ENCODE results near the gene SEPTIN8.

- TF ChIP-seq CTCF (IDR thresholded peaks at IDR 0.05; ENCODE audit: control extremely low read depth in 1 of 3, insufficient read depth in 1 of 3, low read depth in 1 of 3, low read length in 3 of 3) (no peak), ATF3 (IDR thresholded peaks at IDR 0.05; ENCODE audit: insufficient read depth, low read depth, low read length) (no peak), RFX5 (IDR thresholded peaks at IDR 0.05; ENCODE audit: borderline replicate concordance, low read depth, low read length) (no peak), POLR2AphosphoS5 (IDR thresholded peaks at IDR 0.05; ENCODE audit: low read depth, low read length) (no peak), CEBPB (IDR thresholded peaks at IDR 0.05; ENCODE audit: low read depth, low read length) (no peak), SIN3A (conservative IDR thresholded peaks at IDR 0.05 in 1 of 2, IDR thresholded peaks at IDR 0.05 in 1 of 2; ENCODE audit: low read depth in 1 of 2, low read length in 2 of 2) (no peak), SP1 (IDR thresholded peaks at IDR 0.05; ENCODE audit: low read depth, low read length) (no peak), SIRT6 (IDR thresholded peaks at IDR 0.05; ENCODE audit: low read length) (no peak), TAF7 (optimal IDR thresholded peaks at IDR 0.05; ENCODE audit: borderline replicate concordance, low read depth, low read length) (no peak), EGR1 (IDR thresholded peaks at IDR 0.05; ENCODE audit: borderline replicate concordance, low read depth, low read length) (no peak), POLR2A (IDR thresholded peaks at IDR 0.05; ENCODE audit: control extremely low read depth in 1 of 2, low read depth in 2 of 2, low read length in 2 of 2) (no peak)
Observed at GRCh38 chr5:132790201-132790865, 13.3 kb upstream of the SEPTIN8 start.

Data from H1 (cell line).